Measurements from ENCODE around the gene RNF111. TPM values are rescaled to one million over a fixed set of nuclear protein-coding genes. Genes with fewer than 3 reads are reported as not detected.
A peak's percentile ranks its signal among the peaks of the same experiment; 100 is the strongest.

RNF111 gene
- total and polyA plus RNA-seq, 8 donors: 4.3 to 37.1 (median 11.4) TPM

- H3K9me3 ChIP-seq: no peaks in the 10 kb centered on the region
- 59 to 73% (median 69%) methylated on average over 3 of the region's 3 CpGs for WGBS, 5 donors
- DNase-seq: peak in 1 of 2 donors; percentile 4
- H3K4me1 ChIP-seq: peaks cover 0 to 32% (median 17%) of the 10 kb centered on the region in 4 donors
- H3K4me3 ChIP-seq: no peak overlapping the region
- H3K27ac ChIP-seq: no peak overlapping the region
- TF ChIP-seq CTCF (IDR thresholded peaks at IDR 0.05): no peak
- intact Hi-C loops (cut with DNase I; ENCODE audit: low total_unique reads): no loop called here
- peaks cover 0 to 5% (median 0%) of the 10 kb centered on the region in 4 donors for H3K36me3 ChIP-seq
- no peaks in the 10 kb centered on the region for H3K27me3 ChIP-seq
Observed at GRCh38 chr15:59013246-59013873, 25.9 kb downstream of the RNF111 start.

- Histone ChIP-seq H3K9me3 (no peaks in the 10 kb centered on the region), H3K27me3 (no peaks in the 10 kb centered on the region), H3K4me3 (no peak overlapping the region), H3K4me1 (peaks cover 0 to 32% (median 17%) of the 10 kb centered on the region in 4 donors), H3K27ac (no peak overlapping the region), H3K36me3 (peaks cover 0 to 5% (median 0%) of the 10 kb centered on the region in 4 donors)
- WGBS, 5 donors: 89 to 100% (median 95%) methylated on average over 1 of the region's 1 CpG
- DNase-seq: no peak
- intact Hi-C loops (cut with DNase I; ENCODE audit: low total_unique reads): no loop called here
- TF ChIP-seq POLR2A (IDR thresholded peaks at IDR 0.05) (no peak), POLR2AphosphoS5 (IDR thresholded peaks at IDR 0.05) (no peak), CTCF (IDR thresholded peaks at IDR 0.05) (no peak), EP300 (IDR thresholded peaks at IDR 0.05) (no peak)
Observed at GRCh38 chr15:59014068-59014467, 26.6 kb downstream of the RNF111 start.

- Histone ChIP-seq H3K36me3 (peaks cover under 1 to 13% (median 9%) of the 10 kb centered on the region in 4 donors), H3K4me1 (peaks cover 0 to 22% (median 7%) of the 10 kb centered on the region in 4 donors), H3K4me3 (no peak overlapping the region), H3K27ac (no peak overlapping the region), H3K27me3 (no peaks in the 10 kb centered on the region), H3K9me3 (no peaks in the 10 kb centered on the region)
- WGBS, 5 donors: 74 to 98% (median 90%) methylated on average over 2 of the region's 2 CpGs
- no peak for TF ChIP-seq EP300 (IDR thresholded peaks at IDR 0.05)
- TF ChIP-seq CTCF (IDR thresholded peaks at IDR 0.05): no peak
- TF ChIP-seq POLR2A (IDR thresholded peaks at IDR 0.05): no peak
- TF ChIP-seq POLR2AphosphoS5 (IDR thresholded peaks at IDR 0.05): no peak
- DNase-seq: no peak
- intact Hi-C loops (cut with DNase I; ENCODE audit: low total_unique reads): no loop called here
Observed at GRCh38 chr15:59017449-59017848, 30.0 kb downstream of the RNF111 start.

GRCh38 chr15:59018833-59019232, 31.4 kb downstream of the RNF111 start:
- WGBS, 5 donors: 86 to 98% (median 91%) methylated on average over 5 of the region's 5 CpGs
- DNase-seq: no peak
- Histone ChIP-seq H3K4me1 (peaks cover 0 to 9% (median 0%) of the 10 kb centered on the region in 4 donors), H3K27ac (no peak overlapping the region), H3K36me3 (peaks cover 4 to 18% (median 14%) of the 10 kb centered on the region in 4 donors), H3K4me3 (no peak overlapping the region), H3K9me3 (no peaks in the 10 kb centered on the region), H3K27me3 (no peaks in the 10 kb centered on the region)
- intact Hi-C loops (cut with DNase I; ENCODE audit: low total_unique reads): no loop called here
- TF ChIP-seq CTCF (IDR thresholded peaks at IDR 0.05) (no peak), POLR2AphosphoS5 (IDR thresholded peaks at IDR 0.05) (no peak), EP300 (IDR thresholded peaks at IDR 0.05) (no peak), POLR2A (IDR thresholded peaks at IDR 0.05) (no peak)
